ENCODE results near the gene GARS1.

DNA sequence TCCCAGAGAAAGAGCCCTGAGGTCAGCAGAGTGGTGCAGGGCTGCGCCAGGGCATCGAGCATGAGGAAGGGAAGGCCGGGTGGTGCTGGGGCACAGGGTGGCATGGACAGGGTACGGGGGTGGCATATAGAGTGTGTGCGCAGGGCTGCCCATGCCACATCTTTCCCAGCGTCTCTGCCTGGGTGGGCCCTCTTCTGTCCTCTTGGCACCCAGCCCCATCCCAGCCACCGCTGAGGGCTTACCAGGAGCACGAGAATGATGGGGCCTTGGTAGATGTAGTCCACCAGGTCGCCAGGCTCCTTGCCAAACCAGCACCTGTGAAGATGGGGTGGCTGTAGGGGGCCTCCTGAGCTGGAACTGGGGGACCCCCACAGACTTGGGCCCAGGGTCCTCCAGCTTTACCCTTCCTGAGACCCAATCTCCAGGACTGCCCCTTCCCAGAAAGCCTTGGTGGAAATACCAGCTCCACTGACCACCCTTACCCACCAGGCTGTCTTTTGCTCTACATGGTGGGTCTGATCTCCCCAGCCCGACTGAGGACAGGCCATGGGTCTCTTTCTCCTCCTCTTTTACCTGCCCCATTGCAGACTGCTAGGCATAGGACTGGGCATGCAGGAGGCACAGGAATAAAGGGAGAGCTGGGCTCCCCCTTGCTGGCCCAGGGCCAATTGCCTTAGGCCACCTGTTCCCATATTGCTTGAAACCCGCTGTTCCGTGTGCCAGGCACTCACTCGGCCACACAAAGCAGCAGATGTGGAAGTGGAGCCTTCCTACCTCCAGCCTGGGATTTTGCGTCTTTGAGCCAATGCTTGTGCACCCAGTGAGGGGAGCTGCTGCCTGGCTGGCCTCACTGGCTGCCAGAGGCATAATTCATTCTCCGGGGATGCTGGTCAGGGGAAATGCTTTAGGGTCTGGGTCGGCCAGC lies 65.9 kb downstream of the GARS1 start:
- TF ChIP-seq POLR2AphosphoS5 (IDR thresholded peaks at IDR 0.05; ENCODE audit: borderline replicate concordance, low read depth, low read length) = no peak
- no peak for TF ChIP-seq EZH2 (IDR thresholded peaks at IDR 0.05)

Measured in SK-N-MC (cell line).